Activated T-helper 9 cell treated with anti-CD3 and anti-CD28 coated beads, Interleukin-2, amount 50 U/mL, for 16 hours (primary cell): ENCODE data around the gene MOB3A.
"Not testable (repeated sequence)": the region's sequence is repeated elsewhere in the genome, so short reads cannot be mapped to it uniquely, and the experiment has no call there.

ENCODE experiments used
- DNase-seq: peaks from one replicate; pipeline ENCODE4 v3.0.0-alpha.2; 2020; ENCODE audit warnings: low read depth

Gene MOB3A

GRCh38 chr19:2096034-2096479 lies at the start of gene MOB3A:
TSS of gene MOB3A (minus strand) at chr19:2096326. CDS start at chr19:2078560, 17,766 bp downstream.
- DNase-seq = peak; percentile 81

- no peak for DNase-seq
Measured at GRCh38 chr19:2145831-2146241, 49.7 kb upstream of the MOB3A start.

- no peak for DNase-seq
Measured at GRCh38 chr19:2144190-2144589, 48.1 kb upstream of the MOB3A start.

GRCh38 chr19:2142173-2142829 lies 46.2 kb upstream of the MOB3A start:
- DNase-seq = no peak

- DNase-seq = no peak
Measured at GRCh38 chr19:2140138-2140569, 44.0 kb upstream of the MOB3A start.

GRCh38 chr19:2139385-2140137 lies 43.4 kb upstream of the MOB3A start:
- DNase-seq = no peak

- no peak for DNase-seq
Measured at GRCh38 chr19:2138061-2138728, 42.1 kb upstream of the MOB3A start.

- no peak for DNase-seq
Measured at GRCh38 chr19:2136796-2137195, 40.7 kb upstream of the MOB3A start.

- no peak for DNase-seq
Measured at GRCh38 chr19:2135474-2136402, 39.6 kb upstream of the MOB3A start.

GRCh38 chr19:2132731-2133490 lies 36.8 kb upstream of the MOB3A start:
- DNase-seq = no peak

- DNase-seq = no peak
Measured at GRCh38 chr19:2132191-2132590, 36.1 kb upstream of the MOB3A start.

GRCh38 chr19:2131012-2131975 lies 35.2 kb upstream of the MOB3A start:
- DNase-seq = not testable (repeated sequence)

- DNase-seq = no peak
Measured at GRCh38 chr19:2129892-2130770, 34.0 kb upstream of the MOB3A start.

- no peak for DNase-seq
Measured at GRCh38 chr19:2129486-2129885, 33.4 kb upstream of the MOB3A start.

- DNase-seq = no peak
Measured at GRCh38 chr19:2129022-2129421, 32.9 kb upstream of the MOB3A start.

GRCh38 chr19:2128252-2128651 lies 32.1 kb upstream of the MOB3A start:
- not testable (repeated sequence) for DNase-seq

- no peak for DNase-seq
Measured at GRCh38 chr19:2127758-2128157, 31.6 kb upstream of the MOB3A start.

- no peak for DNase-seq
Measured at GRCh38 chr19:2126879-2127518, 30.9 kb upstream of the MOB3A start.
